IMR-90 (cell line): ENCODE data around the gene AMTN. TPM values are rescaled to one million over a fixed set of nuclear protein-coding genes. Genes with fewer than 3 reads are reported as not detected.

ENCODE experiments used
- ATAC-seq: fragments of 200-7000 bp; cut with Tn5 transposase; 2 replicates; pipeline ENCODE4 v1.9.1; 2020; ENCODE audit warnings: low read depth, mild to moderate bottlenecking, moderate library complexity
- BruUV-seq: library from RNA; stranded (reverse); fragments of 400-500 nt; replicated peaks from 2 replicates; lab custom pipeline; 2021; lab: Mats Ljungman, UMichigan
- CTCF ChIA-PET: fragments of 300-600 bp; formaldehyde crosslinking; extraction: SDS; loops from one replicate; lab custom pipeline; 2021; ENCODE audit warnings: antibody characterized with exemption; lab: Yijun Ruan, JAX
- POLR2A ChIA-PET: fragments of 300-600 bp; sonication (Branson Sonifier 250); formaldehyde crosslinking; loops from one replicate; lab custom pipeline; 2022; ENCODE audit warnings: antibody characterized with exemption; ENCODE audit not compliant: unreplicated experiment; lab: Charles Lee
- DNase-seq: peaks from one replicate; pipeline ENCODE4 v3.0.0; 2013
- H2AFZ ChIP-seq: replicated peaks from 2 replicates; pipeline ENCODE3; 2013; ENCODE audit warnings: low read length, mild to moderate bottlenecking; ENCODE audit not compliant: poor library complexity
- H2AK5ac ChIP-seq: 2 replicates; pipeline ENCODE4 v1.6.1; 2013; ENCODE audit warnings: low read depth, low read length, inconsistent platforms
- H2AK9ac ChIP-seq: replicated peaks from 2 replicates; pipeline ENCODE3; 2013; ENCODE audit warnings: mild to moderate bottlenecking, low read depth, low read length, moderate library complexity; ENCODE audit not compliant: poor library complexity
- H2BK120ac ChIP-seq: 2 replicates; pipeline ENCODE4 v1.6.1; 2013; ENCODE audit warnings: low read depth, low read length, inconsistent platforms
- H2BK15ac ChIP-seq: 3 replicates; pipeline ENCODE4 v1.6.1; 2013; ENCODE audit warnings: low read depth, low read length, inconsistent platforms
- H2BK20ac ChIP-seq: 2 replicates; pipeline ENCODE4 v1.6.1; 2013; ENCODE audit warnings: low read depth, mild to moderate bottlenecking, inconsistent platforms, low read length, moderate library complexity
- H2BK5ac ChIP-seq: 2 replicates; pipeline ENCODE4 v1.6.1; 2013; ENCODE audit warnings: mild to moderate bottlenecking, low read depth, low read length, inconsistent platforms; ENCODE audit not compliant: poor library complexity, severe bottlenecking
- H3K14ac ChIP-seq: replicated peaks from 2 replicates; pipeline ENCODE4 v1.6.1; 2013; ENCODE audit warnings: low read depth, low read length, inconsistent platforms
- H3K18ac ChIP-seq: 2 replicates; pipeline ENCODE4 v1.6.1; 2013; ENCODE audit warnings: low read depth, low read length, control low read depth
- H3K23ac ChIP-seq: 2 replicates; pipeline ENCODE4 v1.6.1; 2013; ENCODE audit warnings: low read depth, low read length, inconsistent platforms
- H3K27ac ChIP-seq: 2 replicates; pipeline ENCODE4 v1.5.1; 2013; ENCODE audit warnings: mild to moderate bottlenecking, control low read depth, low read length; ENCODE audit not compliant: insufficient read depth
- H3K27me3 ChIP-seq: 2 replicates; pipeline ENCODE4 v1.6.1; 2013; ENCODE audit warnings: low read length; ENCODE audit not compliant: control insufficient read depth, insufficient read depth
- H3K36me3 ChIP-seq: 2 replicates; pipeline ENCODE4 v1.6.1; 2013; ENCODE audit warnings: low read length, mixed read lengths; ENCODE audit not compliant: control insufficient read depth, insufficient read depth
- H3K4ac ChIP-seq: 2 replicates; pipeline ENCODE4 v1.6.1; 2013; ENCODE audit warnings: low read depth, low read length, inconsistent platforms
- H3K4me1 ChIP-seq: 2 replicates; pipeline ENCODE4 v1.6.1; 2013; ENCODE audit warnings: low read length, mixed read lengths; ENCODE audit not compliant: control insufficient read depth, insufficient read depth
- H3K4me2 ChIP-seq: 2 replicates; pipeline ENCODE4 v1.6.1; 2013; ENCODE audit warnings: low read depth, mild to moderate bottlenecking, control low read depth, low read length, moderate library complexity
- H3K4me3 ChIP-seq: 2 replicates; pipeline ENCODE4 v1.5.1; 2013; ENCODE audit warnings: low read depth, mild to moderate bottlenecking, control low read depth, low read length, moderate library complexity; ENCODE audit not compliant: insufficient read depth
- H3K56ac ChIP-seq: 2 replicates; pipeline ENCODE4 v1.6.1; 2013; ENCODE audit warnings: low read length, inconsistent platforms; ENCODE audit not compliant: insufficient read depth; ENCODE audit errors: extremely low read depth
- H3K79me1 ChIP-seq, 2 experiments: 2 replicates each; pipeline ENCODE4 v1.6.1; 2013; ENCODE audit warnings: low read length in 2 of 2, inconsistent platforms in 1 of 2, low read depth in 1 of 2
- H3K9ac ChIP-seq: 2 replicates; pipeline ENCODE4 v1.6.1; 2013; ENCODE audit warnings: low read depth, low read length, control low read depth
- H3K9me1 ChIP-seq: 2 replicates; pipeline ENCODE4 v1.6.1; 2013; ENCODE audit warnings: low read length, inconsistent platforms; ENCODE audit not compliant: insufficient read depth
- H3K9me3 ChIP-seq: 2 replicates; pipeline ENCODE4 v1.6.1; 2013; ENCODE audit warnings: low read length; ENCODE audit not compliant: control insufficient read depth, insufficient read depth
- H4K20me1 ChIP-seq: 2 replicates; pipeline ENCODE4 v1.6.1; 2013; ENCODE audit warnings: low read length, inconsistent platforms; ENCODE audit not compliant: insufficient read depth
- H4K5ac ChIP-seq: 2 replicates; pipeline ENCODE4 v1.6.1; 2013; ENCODE audit warnings: mild to moderate bottlenecking, low read depth, low read length, control low read depth
- H4K8ac ChIP-seq, 2 experiments: 2 replicates each; pipeline ENCODE4 v1.6.1; 2013; ENCODE audit warnings: low read depth in 2 of 2, low read length in 2 of 2, control low read depth in 1 of 2, inconsistent platforms in 1 of 2
- H4K91ac ChIP-seq: 2 replicates; pipeline ENCODE4 v1.6.1; 2013; ENCODE audit warnings: low read depth, low read length, inconsistent platforms; ENCODE audit not compliant: insufficient read depth
- BHLHE40 ChIP-seq: fragments of 150-350 bp; IDR thresholded peaks from 2 replicates; pipeline ENCODE4 v1.6.1; 2016; ENCODE audit warnings: mild to moderate bottlenecking, low read depth, low read length
- CEBPB ChIP-seq: IDR thresholded peaks from 2 replicates; pipeline ENCODE4 v1.6.1; 2012; ENCODE audit warnings: low read depth, low read length, improper control_type of control experiment
- CHD1 ChIP-seq: IDR thresholded peaks from 2 replicates; pipeline ENCODE4 v1.6.1; 2012; ENCODE audit warnings: low read depth, low read length, improper control_type of control experiment
- CTCF ChIP-seq: conservative IDR thresholded peaks from 2 replicates; pipeline ENCODE4 v1.5.1; 2012; ENCODE audit warnings: mild to moderate bottlenecking, low read depth, low read length, improper control_type of control experiment
- ELK1 ChIP-seq: fragments of 150-350 bp; IDR thresholded peaks from 2 replicates; pipeline ENCODE4 v1.6.1; 2016; ENCODE audit warnings: low read depth, mild to moderate bottlenecking, low read length, moderate library complexity, borderline replicate concordance
- FOS ChIP-seq: fragments of 150-350 bp; IDR thresholded peaks from 2 replicates; pipeline ENCODE4 v1.6.1; 2016; ENCODE audit warnings: low read depth, low read length
- MAFK ChIP-seq: IDR thresholded peaks from 2 replicates; pipeline ENCODE4 v1.6.1; 2012; ENCODE audit warnings: low read depth, low read length, improper control_type of control experiment
- MAZ ChIP-seq: IDR thresholded peaks from 2 replicates; pipeline ENCODE4 v1.6.1; 2012; ENCODE audit warnings: low read depth, mild to moderate bottlenecking, low read length, improper control_type of control experiment, moderate library complexity, borderline replicate concordance
- MXI1 ChIP-seq: IDR thresholded peaks from 2 replicates; pipeline ENCODE4 v1.6.1; 2012; ENCODE audit warnings: low read depth, mild to moderate bottlenecking, low read length, moderate library complexity, borderline replicate concordance
- NFE2L2 ChIP-seq: fragments of 150-350 bp; IDR thresholded peaks from 2 replicates; pipeline ENCODE4 v1.6.1; 2016; ENCODE audit warnings: low read depth, mild to moderate bottlenecking, low read length
- POLR2A ChIP-seq: IDR thresholded peaks from 2 replicates; pipeline ENCODE4 v1.6.1; 2012; ENCODE audit warnings: mild to moderate bottlenecking, low read depth, low read length
- RAD21 ChIP-seq: IDR thresholded peaks from 2 replicates; pipeline ENCODE4 v1.6.1; 2012; ENCODE audit warnings: low read length, improper control_type of control experiment
- RCOR1 ChIP-seq: IDR thresholded peaks from 2 replicates; pipeline ENCODE4 v1.6.1; 2012; ENCODE audit warnings: mild to moderate bottlenecking, low read length, improper control_type of control experiment; ENCODE audit not compliant: insufficient replicate concordance
- RFX5 ChIP-seq: IDR thresholded peaks from 2 replicates; pipeline ENCODE4 v1.8.0; 2012; ENCODE audit warnings: low read depth, mild to moderate bottlenecking, low read length, moderate library complexity
- SMC3 ChIP-seq: fragments of 150-350 bp; IDR thresholded peaks from 2 replicates; pipeline ENCODE4 v1.6.1; 2016; ENCODE audit warnings: low read depth, mild to moderate bottlenecking, antibody characterized with exemption, low read length, moderate library complexity
- USF2 ChIP-seq: fragments of 150-350 bp; IDR thresholded peaks from 2 replicates; pipeline ENCODE4 v1.6.1; 2017; ENCODE audit warnings: mild to moderate bottlenecking, antibody characterized with exemption, low read length, low read depth
- WGBS, 2 experiments: methylation state at CpG; one replicate each; pipeline versions ENCODE4 v1.1.5 to v1.1.7; 2013; ENCODE audit warnings: missing lambda C conversion rate in 2 of 2; ENCODE audit not compliant: insufficient read length in 1 of 2; ENCODE audit errors: extremely low coverage in 2 of 2; 5-methylcytosine and 5-hydroxymethylcytosine counted together
- dilution Hi-C: fragments of 300-500 bp; cut with HindIII; formaldehyde crosslinking; loops from one replicate; pipeline ENCODE4 v1.14.3; 2018; ENCODE audit warnings: low sequenced_read_pairs; ENCODE audit not compliant: unreplicated experiment
- in situ Hi-C: fragments of 300-500 bp; cut with MboI; formaldehyde crosslinking; loops from 3 replicates; pipeline ENCODE4 v1.14.3; 2019; ENCODE audit warnings: low sequenced_read_pairs, inconsistent platforms, mixed read lengths
- intact Hi-C: fragments of 100-400 bp; cut with micrococcal nuclease; formaldehyde crosslinking; loops from 2 replicates; pipeline ENCODE4 v1.10.0; 2022
- polyA plus RNA-seq, 3 experiments: library from polyadenylated mRNA; depleted of rRNA; stranded (reverse); fragments of >200 nt; gene quantifications; 2 replicates each; pipeline ENCODE4 v1.2.3, GENCODE V29; 2012; ENCODE audit warnings: low replicate concordance in 1 of 3
- total RNA-seq: library from RNA; depleted of rRNA; stranded (reverse); fragments of >200 nt; gene quantifications from 2 replicates; pipeline ENCODE4 v1.2.3, GENCODE V29; 2012

AMTN gene
- total and polyA plus RNA-seq, 2 of the 4 experiments (the other 2 are of a cell fraction), result not detected

GRCh38 chr4:70504733-70505132, 13.6 kb upstream of the AMTN start:
- H3K18ac ChIP-seq, result no peak overlapping the region
- H3K4me3 ChIP-seq, result no peak overlapping the region
- ChIA-PET POLR2A (no interaction called here), CTCF (interaction anchor here (0.5 to 1.0 kb wide), 2 partner anchors 10 to 605 kb away, joined by 3 read pairs; no protein-coding TSS in a partner anchor)
- ATAC-seq (no peak), DNase-seq (no peak)
- H4K8ac ChIP-seq, result no peak overlapping the region
- H2BK20ac ChIP-seq, result no peak overlapping the region
- H3K4ac ChIP-seq, result no peak overlapping the region
- TF ChIP-seq MAFK (no peak), MAZ (no peak), CHD1 (no peak), FOS (no peak), RFX5 (no peak), RCOR1 (no peak), MXI1 (no peak), USF2 (no peak), CEBPB (no peak), ELK1 (no peak), RAD21 (no peak), BHLHE40 (no peak), CTCF (no peak), POLR2A (no peak), NFE2L2 (no peak), SMC3 (no peak)
- H4K5ac ChIP-seq, result no peak overlapping the region
- no peak overlapping the region for H2BK15ac ChIP-seq
- no peaks in the 10 kb centered on the region for H3K4me1 ChIP-seq
- H3K9ac ChIP-seq, result no peak overlapping the region
- in situ Hi-C loops, result loop anchor here (25.0 kb wide), 1 partner anchor 817 kb away; no protein-coding TSS in a partner anchor
- H2BK5ac ChIP-seq, result no peak overlapping the region
- no peaks in the 10 kb centered on the region for H3K9me3 ChIP-seq
- H3K14ac ChIP-seq, result no peak overlapping the region
- H2BK120ac ChIP-seq, result no peak overlapping the region
- no peak overlapping the region for H2AFZ ChIP-seq
- H3K36me3 ChIP-seq, result no peaks in the 10 kb centered on the region
- no peak overlapping the region for H2AK5ac ChIP-seq
- H2AK9ac ChIP-seq, result no peak overlapping the region
- no peaks in the 10 kb centered on the region for H3K27me3 ChIP-seq
- H3K9me1 ChIP-seq, result no peaks in the 10 kb centered on the region
- no CpG with 5 or more reads among the region's 4 CpGs for WGBS, 2 experiments
- H4K20me1 ChIP-seq, result no peaks in the 10 kb centered on the region
- H3K27ac ChIP-seq, result no peak overlapping the region
- no peak overlapping the region for H3K56ac ChIP-seq
- no peak overlapping the region for H3K23ac ChIP-seq
- no peak overlapping the region for H3K4me2 ChIP-seq
- dilution Hi-C loops, result no loop called here
- H3K79me1 ChIP-seq, result no peaks in the 10 kb centered on the region
- intact Hi-C loops, result loop anchor here (1.0 to 2.0 kb wide), 4 partner anchors 188 to 815 kb away; no protein-coding TSS in a partner anchor
- BruUV-seq, result no TSS peak
- H4K91ac ChIP-seq, result no peak overlapping the region
